Stimulated activated CD4-positive, alpha-beta T cell treated with anti-CD3 and anti-CD28 coated beads, Interleukin-12 subunit alpha, Interleukin-12 subunit beta, amount 100 ng/mL, for 48 hours (primary cell): ENCODE data around the gene ITGA3.

Experiments
- DNase-seq, 3 donors: peaks; one replicate each; pipeline ENCODE4 v3.0.0-alpha.2; 2020; ENCODE audit warnings: low read depth in 2 of 3, low spot score in 1 of 3

ITGA3 gene

GRCh38 chr17:50123649-50124349 lies 67.9 kb downstream of the ITGA3 start:
- no peak for DNase-seq

- DNase-seq = no peak
These were observed 69.6 kb downstream of the ITGA3 start for GRCh38 chr17:50125420-50125997.

- DNase-seq = no peak
These were observed 71.9 kb downstream of the ITGA3 start for GRCh38 chr17:50127697-50128361.

GRCh38 chr17:50128441-50129352 lies 72.8 kb downstream of the ITGA3 start:
- DNase-seq = no peak

- DNase-seq = no peak
These were observed 73.4 kb downstream of the ITGA3 start for GRCh38 chr17:50129353-50129727.

GRCh38 chr17:50129728-50130558 lies 74.0 kb downstream of the ITGA3 start, which contains the start of gene SAMD14:
TSS of gene SAMD14 (minus strand) at chr17:50130160. CDS start at chr17:50124959, 5,201 bp downstream.
- DNase-seq = no peak

GRCh38 chr17:50130559-50131305 lies 74.8 kb downstream of the ITGA3 start:
- no peak for DNase-seq

GRCh38 chr17:50132104-50132794 lies 76.3 kb downstream of the ITGA3 start:
- no peak for DNase-seq

- DNase-seq = no peak
These were observed 77.3 kb downstream of the ITGA3 start for GRCh38 chr17:50133028-50133768.

GRCh38 chr17:50133769-50134099 lies 77.8 kb downstream of the ITGA3 start:
- DNase-seq = no peak

GRCh38 chr17:50134206-50135110 lies 78.5 kb downstream of the ITGA3 start:
- DNase-seq = no peak

- no peak for DNase-seq
These were observed 79.6 kb downstream of the ITGA3 start for GRCh38 chr17:50135316-50136095.

GRCh38 chr17:50136096-50136687 lies 80.3 kb downstream of the ITGA3 start:
- DNase-seq = no peak

- DNase-seq = no peak
These were observed 81.1 kb downstream of the ITGA3 start for GRCh38 chr17:50137042-50137441.

- no peak for DNase-seq
These were observed 83.4 kb downstream of the ITGA3 start for GRCh38 chr17:50139185-50139783.
